ENCODE measurements around the gene FZR1. TPM values are rescaled to one million over a fixed set of nuclear protein-coding genes. Genes with fewer than 3 reads are reported as not detected.

The FZR1 gene
- total RNA-seq, 4 donors from 2014 or later, result 29.1 to 107 (median 35.3) TPM

- in situ Hi-C loops (cut with MboI; ENCODE audit: low pct_ligation_motif_present in 1 of 4, low pct_unique_long_range_greater_than_20kb in 1 of 4, low sequenced_read_pairs in 3 of 4), result no loop called here
- TF ChIP-seq, protein P1, sequence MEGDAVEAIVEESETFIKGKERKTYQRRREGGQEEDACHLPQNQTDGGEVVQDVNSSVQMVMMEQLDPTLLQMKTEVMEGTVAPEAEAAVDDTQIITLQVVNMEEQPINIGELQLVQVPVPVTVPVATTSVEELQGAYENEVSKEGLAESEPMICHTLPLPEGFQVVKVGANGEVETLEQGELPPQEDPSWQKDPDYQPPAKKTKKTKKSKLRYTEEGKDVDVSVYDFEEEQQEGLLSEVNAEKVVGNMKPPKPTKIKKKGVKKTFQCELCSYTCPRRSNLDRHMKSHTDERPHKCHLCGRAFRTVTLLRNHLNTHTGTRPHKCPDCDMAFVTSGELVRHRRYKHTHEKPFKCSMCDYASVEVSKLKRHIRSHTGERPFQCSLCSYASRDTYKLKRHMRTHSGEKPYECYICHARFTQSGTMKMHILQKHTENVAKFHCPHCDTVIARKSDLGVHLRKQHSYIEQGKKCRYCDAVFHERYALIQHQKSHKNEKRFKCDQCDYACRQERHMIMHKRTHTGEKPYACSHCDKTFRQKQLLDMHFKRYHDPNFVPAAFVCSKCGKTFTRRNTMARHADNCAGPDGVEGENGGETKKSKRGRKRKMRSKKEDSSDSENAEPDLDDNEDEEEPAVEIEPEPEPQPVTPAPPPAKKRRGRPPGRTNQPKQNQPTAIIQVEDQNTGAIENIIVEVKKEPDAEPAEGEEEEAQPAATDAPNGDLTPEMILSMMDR (IDR thresholded peaks at IDR 0.05), result no peak
- TF ChIP-seq EP300 (IDR thresholded peaks at IDR 0.05; ENCODE audit: low read depth) (no peak), POLR2A (IDR thresholded peaks at IDR 0.05) (no peak), POLR2AphosphoS5 (IDR thresholded peaks at IDR 0.05) (no peak)
- Histone ChIP-seq H3K4me3 (no peak overlapping the region), H3K9me3 (no peaks in the 10 kb centered on the region), H3K36me3 (no peaks in the 10 kb centered on the region), H3K27me3 (no peaks in the 10 kb centered on the region), H3K4me1 (peaks cover 0 to 16% (median 5%) of the 10 kb centered on the region in 4 donors), H3K27ac (no peak overlapping the region)
- intact Hi-C loops (cut with DNase I; ENCODE audit: low total_unique reads), result loop anchor here (10.0 kb wide), 1 partner anchor 155 kb away; the partner anchor contains the start of genes PIP5K1C and TJP3
- WGBS, 2 donors (ENCODE audit: low coverage in 1 of 2), result 86 to 89% methylated on average over 3 to 10 of the region's 10 CpGs
- no peak for DNase-seq
These were observed 43.7 kb downstream of the FZR1 start for GRCh38 chr19:3549816-3550215.

DNA sequence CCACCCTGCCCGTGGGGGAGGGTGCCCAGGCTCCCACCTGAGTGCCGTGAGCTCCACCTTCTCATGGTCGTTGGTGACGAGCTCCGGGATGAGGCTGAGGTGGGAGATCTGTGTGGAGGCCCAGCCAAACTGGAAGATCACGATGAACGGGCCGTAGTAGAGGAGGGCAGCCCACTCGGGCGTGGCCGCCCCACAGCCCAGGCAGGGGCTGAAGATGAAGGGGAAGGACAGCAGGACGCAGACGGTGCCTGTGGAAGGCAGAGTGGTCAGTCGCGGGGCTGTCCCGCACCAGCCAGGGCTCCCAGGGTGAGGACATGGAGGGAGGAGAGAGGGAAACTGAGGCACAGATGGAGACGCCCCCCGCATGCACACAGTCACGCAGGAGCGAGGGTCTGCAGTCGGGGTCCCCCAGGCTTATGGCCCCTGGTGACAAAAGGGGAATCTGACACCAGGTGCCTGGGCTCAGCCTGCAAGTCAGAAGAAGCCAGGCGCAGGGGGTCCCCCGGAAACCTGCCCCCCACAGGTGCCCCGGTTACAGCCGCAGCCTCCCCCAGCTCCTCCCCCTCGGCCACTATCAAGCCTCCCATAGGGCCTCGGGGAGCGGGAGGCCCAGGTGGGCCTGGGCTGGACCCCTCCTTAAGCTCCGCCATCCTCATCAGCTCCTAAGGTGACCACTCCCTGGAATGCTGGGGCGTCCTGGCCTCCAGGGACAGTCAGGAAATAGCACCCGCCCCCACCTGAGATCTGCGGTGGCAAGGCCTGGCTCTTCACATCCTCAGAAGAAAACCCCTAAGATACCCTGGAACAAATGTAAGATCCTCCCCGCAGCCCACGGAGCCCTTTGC lies 45.1 kb downstream of the FZR1 start:
- in situ Hi-C loops (cut with MboI; ENCODE audit: low pct_ligation_motif_present in 1 of 4, low pct_unique_long_range_greater_than_20kb in 1 of 4, low sequenced_read_pairs in 3 of 4), result no loop called here
- H3K27me3 ChIP-seq, result no peaks in the 10 kb centered on the region

GRCh38 chr19:3551792-3552095 lies 45.6 kb downstream of the FZR1 start:
- no peaks in the 10 kb centered on the region for H3K9me3 ChIP-seq
- TF ChIP-seq POLR2AphosphoS5 (IDR thresholded peaks at IDR 0.05) (no peak), EP300 (IDR thresholded peaks at IDR 0.05; ENCODE audit: low read depth) (no peak)
- TF ChIP-seq, protein P1 (IDR thresholded peaks at IDR 0.05), result no peak
- intact Hi-C loops (cut with DNase I; ENCODE audit: low total_unique reads), result no loop called here
- H3K27ac ChIP-seq, result no peak overlapping the region
- no peak for DNase-seq
- peaks cover 11 to 33% (median 18%) of the 10 kb centered on the region in 4 donors for H3K4me1 ChIP-seq
- no peaks in the 10 kb centered on the region for H3K27me3 ChIP-seq
- 60 to 86% methylated on average over 1 to 9 of the region's 9 CpGs for WGBS, 2 donors (ENCODE audit: low coverage in 1 of 2)
- no peak overlapping the region for H3K4me3 ChIP-seq
- no peaks in the 10 kb centered on the region for H3K36me3 ChIP-seq
- in situ Hi-C loops (cut with MboI; ENCODE audit: low pct_ligation_motif_present in 1 of 4, low pct_unique_long_range_greater_than_20kb in 1 of 4, low sequenced_read_pairs in 3 of 4), result no loop called here

More for the DNA sequence above, 45.1 kb downstream of the FZR1 start:
- DNase-seq, result no peak
- peaks cover 6 to 28% (median 14%) of the 10 kb centered on the region in 4 donors for H3K4me1 ChIP-seq
- H3K4me3 ChIP-seq, result no peak overlapping the region
- no peak overlapping the region for H3K27ac ChIP-seq
- WGBS, 2 donors (ENCODE audit: low coverage in 1 of 2), result 92 to 100% methylated on average over 3 to 30 of the region's 34 CpGs
- H3K9me3 ChIP-seq, result no peaks in the 10 kb centered on the region
- intact Hi-C loops (cut with DNase I; ENCODE audit: low total_unique reads), result no loop called here
- no peaks in the 10 kb centered on the region for H3K36me3 ChIP-seq
- no peak for TF ChIP-seq POLR2AphosphoS5 (IDR thresholded peaks at IDR 0.05)
- no peak for TF ChIP-seq POLR2A (IDR thresholded peaks at IDR 0.05)
- no peak for TF ChIP-seq EP300 (IDR thresholded peaks at IDR 0.05; ENCODE audit: low read depth)
- TF ChIP-seq, protein P1 (IDR thresholded peaks at IDR 0.05), result no peak

GRCh38 chr19:3554254-3555083 lies 48.4 kb downstream of the FZR1 start:
- H3K27me3 ChIP-seq, result no peaks in the 10 kb centered on the region
- no peaks in the 10 kb centered on the region for H3K36me3 ChIP-seq
- no peaks in the 10 kb centered on the region for H3K9me3 ChIP-seq
- peaks cover 11 to 44% (median 27%) of the 10 kb centered on the region in 4 donors for H3K4me1 ChIP-seq
- TF ChIP-seq EP300 (IDR thresholded peaks at IDR 0.05; ENCODE audit: low read depth) (no peak), POLR2A (IDR thresholded peaks at IDR 0.05) (no peak), POLR2AphosphoS5 (IDR thresholded peaks at IDR 0.05) (no peak)
- TF ChIP-seq, protein P1 (IDR thresholded peaks at IDR 0.05), result no peak
- no peak overlapping the region for H3K4me3 ChIP-seq
- H3K27ac ChIP-seq, result peak overlapping the region; percentile 41 to 73 (median 56)
- intact Hi-C loops (cut with DNase I; ENCODE audit: low total_unique reads) (no loop called here), in situ Hi-C loops (cut with MboI; ENCODE audit: low pct_ligation_motif_present in 1 of 4, low pct_unique_long_range_greater_than_20kb in 1 of 4, low sequenced_read_pairs in 3 of 4) (no loop called here)
- WGBS, 2 donors (ENCODE audit: low coverage in 1 of 2), result 57 to 77% methylated on average over 10 to 21 of the region's 21 CpGs
- no peak for DNase-seq

Measured in transverse colon (tissue), 4 donors.